Measurements from ENCODE around the gene CFAP54.

Gene CFAP54

DNA sequence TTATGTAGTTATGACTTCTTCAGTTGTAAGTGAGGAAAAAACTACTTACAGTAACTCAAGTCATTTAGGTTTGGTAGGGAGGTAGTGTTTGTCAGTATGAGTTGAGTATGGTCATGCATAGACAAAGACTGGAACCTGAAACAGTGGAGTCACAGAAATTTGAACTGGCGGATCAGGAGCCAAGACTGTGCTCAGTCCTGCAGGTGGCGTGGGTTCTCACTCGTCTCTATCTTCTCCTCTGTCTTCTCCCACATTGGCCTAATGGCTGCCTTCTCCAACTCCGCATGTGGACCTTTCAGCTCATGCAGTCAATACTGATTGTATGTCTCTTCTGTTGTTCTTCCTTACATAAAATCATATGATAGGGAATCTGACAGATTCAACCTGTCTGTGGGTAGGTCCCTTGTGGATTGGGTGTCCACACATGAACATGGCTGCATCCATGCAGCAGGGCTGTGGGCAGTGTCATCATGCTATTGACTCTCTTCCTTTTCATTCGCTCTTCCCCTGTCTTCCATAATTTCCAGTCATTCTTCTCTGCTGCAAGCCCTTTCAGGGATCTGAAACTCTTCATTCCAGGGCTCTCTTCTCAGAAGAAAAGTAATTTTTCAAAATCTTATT lies 338.9 kb downstream of the CFAP54 start:
- DNase-seq (ENCODE audit: low spot score): no peak

DNA sequence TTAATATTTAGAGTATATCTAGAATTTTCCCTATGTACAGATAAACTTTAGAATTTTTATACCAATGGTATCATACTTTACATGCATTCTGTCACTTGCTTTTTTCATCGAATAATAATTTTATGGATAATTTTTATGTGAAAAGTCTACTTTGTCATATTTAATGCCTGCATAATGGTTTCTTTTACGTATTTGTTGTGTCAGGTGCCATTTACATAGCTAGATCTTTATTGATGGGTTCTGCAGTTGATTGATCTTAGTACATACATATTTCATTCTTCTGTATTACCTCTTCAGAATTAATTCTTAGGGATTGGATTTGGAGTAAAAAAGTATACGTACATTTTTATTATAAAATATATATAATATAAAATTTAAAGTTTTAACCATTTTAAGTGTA lies 340.0 kb downstream of the CFAP54 start:
- DNase-seq (ENCODE audit: low spot score): no peak

DNA sequence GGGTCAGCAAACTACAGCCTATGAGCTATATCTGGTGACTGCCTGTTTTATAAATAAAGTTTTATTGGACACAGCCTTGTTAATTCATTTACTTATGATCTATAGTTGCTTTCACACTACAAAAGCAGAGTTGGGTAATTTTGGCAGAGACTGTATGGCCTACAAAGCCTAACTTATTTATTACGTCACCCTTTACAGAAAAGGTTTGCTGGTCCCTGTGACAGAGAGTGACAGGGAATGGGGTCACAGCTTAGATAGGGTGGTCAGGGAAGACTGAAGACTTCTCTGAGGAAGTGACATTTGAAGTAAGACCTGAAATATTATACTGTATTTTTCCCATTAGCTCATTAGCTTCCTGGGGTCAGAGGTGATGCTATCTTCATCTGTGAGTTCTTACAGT lies 342.0 kb downstream of the CFAP54 start:
- no peak for DNase-seq (ENCODE audit: low spot score)

DNA sequence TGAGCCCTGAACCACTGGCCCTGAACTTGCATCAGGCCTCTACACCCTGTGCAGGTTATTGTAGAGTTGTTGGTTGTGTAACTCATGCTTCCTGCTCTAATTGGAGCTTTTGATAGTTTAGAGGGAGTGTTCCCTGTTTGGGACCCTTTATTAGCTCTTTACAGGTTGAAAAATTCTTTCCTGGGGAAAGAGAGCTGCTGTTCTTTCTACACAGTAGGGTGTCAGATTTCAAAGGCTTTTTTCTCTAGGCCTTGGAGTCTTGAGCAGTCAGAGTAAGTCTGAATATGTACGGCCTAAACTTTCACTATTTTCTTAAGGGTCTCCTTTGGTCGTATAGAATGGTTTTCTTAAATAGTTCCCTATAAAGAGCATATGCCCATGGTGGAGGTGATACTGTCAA lies 356.9 kb downstream of the CFAP54 start:
- DNase-seq (ENCODE audit: low spot score): no peak

DNA sequence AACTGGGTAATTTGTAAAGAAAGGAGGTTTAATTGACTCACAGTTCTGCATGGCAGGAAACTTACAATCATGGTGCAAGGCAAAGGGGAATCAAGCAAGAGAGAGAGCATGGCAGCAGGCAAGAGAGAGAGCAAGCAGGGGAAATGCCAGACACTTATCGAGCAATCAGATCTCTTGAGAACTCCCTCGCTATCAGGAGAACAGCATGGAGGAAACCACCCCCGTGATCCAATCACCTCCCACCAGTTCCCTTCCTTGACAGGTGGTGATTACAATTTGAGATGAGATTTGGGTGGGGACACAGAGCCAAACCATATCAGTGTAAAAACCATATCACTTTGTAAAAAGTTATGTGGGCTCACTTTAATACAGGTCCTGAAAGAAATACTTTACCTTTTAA lies 361.3 kb downstream of the CFAP54 start:
- DNase-seq (ENCODE audit: low spot score): no peak

- no peak for DNase-seq (ENCODE audit: low spot score)
Observed at GRCh38 chr12:96858162-96858561, 368.8 kb downstream of the CFAP54 start.

GRCh38 chr12:96861656-96862055 lies 372.3 kb downstream of the CFAP54 start:
- DNase-seq (ENCODE audit: low spot score): no peak

GRCh38 chr12:96862326-96862725 lies 372.9 kb downstream of the CFAP54 start:
- no peak for DNase-seq (ENCODE audit: low spot score)

GRCh38 chr12:96864335-96864734 lies 375.0 kb downstream of the CFAP54 start:
- DNase-seq (ENCODE audit: low spot score): no peak

GRCh38 chr12:96866801-96867590 lies 377.6 kb downstream of the CFAP54 start:
- no peak for DNase-seq (ENCODE audit: low spot score)

DNA sequence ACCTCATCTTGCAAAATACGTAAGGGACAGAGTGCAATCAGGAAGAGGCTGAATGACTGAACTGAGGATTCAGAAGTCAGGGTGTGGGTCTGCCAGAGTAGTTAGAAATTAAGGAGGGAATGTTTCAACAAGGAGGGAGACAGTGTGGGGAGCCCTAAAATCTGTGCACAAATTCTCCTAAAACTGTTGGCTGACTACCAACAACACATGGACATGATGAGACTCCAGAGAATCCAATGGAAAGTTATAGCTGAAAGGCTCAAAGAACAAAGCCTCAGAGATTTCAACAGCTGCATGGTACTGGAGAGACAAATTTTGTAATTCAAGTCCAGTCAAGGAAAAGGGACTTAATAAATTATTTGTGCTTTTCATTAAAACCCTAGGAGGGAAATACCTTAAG lies 381.6 kb downstream of the CFAP54 start:
- no peak for DNase-seq (ENCODE audit: low spot score)

- no peak for DNase-seq (ENCODE audit: low spot score)
Observed at GRCh38 chr12:96872961-96873360, 383.6 kb downstream of the CFAP54 start.

DNA sequence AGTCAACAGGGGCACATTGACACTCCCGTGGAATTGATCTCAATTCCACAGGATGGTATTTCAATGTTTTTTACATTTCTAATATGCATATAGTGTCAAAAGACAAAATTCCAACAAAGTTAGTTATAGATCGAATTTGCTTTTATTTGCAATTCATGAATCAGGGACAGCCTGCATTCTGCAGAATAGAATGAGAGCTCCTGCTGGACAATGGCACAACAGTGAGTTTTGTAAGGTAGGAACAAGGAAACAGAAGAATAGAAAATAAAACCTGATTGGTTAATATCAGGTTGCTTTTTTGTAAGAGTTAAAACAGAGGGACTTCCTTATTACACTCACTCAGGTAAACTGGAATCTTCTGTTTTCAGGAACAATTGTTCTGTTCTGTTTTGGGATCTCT lies 384.8 kb downstream of the CFAP54 start:
- DNase-seq (ENCODE audit: low spot score): no peak

- no peak for DNase-seq (ENCODE audit: low spot score)
Observed at GRCh38 chr12:96876966-96877365, 387.6 kb downstream of the CFAP54 start.

DNA sequence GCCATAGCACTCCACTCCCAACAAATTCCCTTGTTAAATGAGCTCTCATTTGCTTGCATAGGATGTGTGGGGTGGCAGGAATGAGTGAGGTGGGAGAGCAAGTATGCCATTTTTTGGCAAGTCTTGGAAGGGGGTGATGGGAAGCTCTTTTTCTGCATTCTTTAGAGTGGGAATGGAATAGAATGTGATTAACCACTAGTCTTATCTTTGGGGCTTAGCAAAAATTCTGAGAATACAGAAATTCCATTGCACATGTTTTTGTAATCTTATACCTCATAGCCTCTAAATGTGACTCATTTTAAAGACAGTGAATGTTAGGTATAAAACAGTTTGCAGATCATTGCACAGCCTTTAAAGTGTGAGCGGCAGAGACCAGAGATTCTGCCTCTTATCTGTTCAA lies 389.3 kb downstream of the CFAP54 start:
- no peak for DNase-seq (ENCODE audit: low spot score)

DNA sequence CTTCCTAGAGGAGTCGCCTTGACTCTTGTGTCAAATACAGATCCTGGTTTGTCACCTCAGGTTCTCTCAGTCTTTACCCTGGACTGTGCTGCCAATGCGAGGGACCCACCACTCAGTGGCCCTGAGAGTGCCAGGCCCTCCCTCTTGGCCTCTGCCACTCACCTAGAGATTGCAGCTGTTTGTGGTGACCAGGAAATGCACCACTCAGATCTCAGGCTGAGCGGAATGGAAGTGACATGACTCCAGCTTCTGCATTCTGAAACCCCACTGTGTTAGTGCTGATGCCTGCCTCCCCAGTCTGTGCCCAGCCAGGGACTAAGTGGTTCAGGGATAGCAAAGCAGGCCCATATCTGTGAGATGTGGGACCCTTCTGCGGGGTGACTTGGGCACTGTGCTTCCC lies 389.9 kb downstream of the CFAP54 start:
- no peak for DNase-seq (ENCODE audit: low spot score)

DNA sequence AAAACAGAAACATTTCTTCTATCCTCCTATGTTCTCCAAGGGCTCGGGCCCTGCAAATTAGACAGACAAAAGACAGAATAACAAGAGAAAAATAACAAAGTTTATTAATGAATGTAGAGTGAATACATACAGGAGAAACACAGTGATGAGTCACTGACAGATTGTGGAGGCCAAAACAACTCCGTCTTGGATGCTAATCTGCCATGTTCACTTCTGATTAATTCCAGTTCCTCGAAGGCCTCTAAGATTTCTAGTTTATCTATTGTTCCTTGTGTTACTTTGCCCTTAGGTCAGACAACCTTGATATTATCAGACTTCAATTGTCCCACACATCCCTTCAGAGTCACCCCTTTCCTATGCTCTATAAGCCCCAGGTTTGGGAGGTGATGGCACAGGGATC lies 390.8 kb downstream of the CFAP54 start:
- no peak for DNase-seq (ENCODE audit: low spot score)

DNA sequence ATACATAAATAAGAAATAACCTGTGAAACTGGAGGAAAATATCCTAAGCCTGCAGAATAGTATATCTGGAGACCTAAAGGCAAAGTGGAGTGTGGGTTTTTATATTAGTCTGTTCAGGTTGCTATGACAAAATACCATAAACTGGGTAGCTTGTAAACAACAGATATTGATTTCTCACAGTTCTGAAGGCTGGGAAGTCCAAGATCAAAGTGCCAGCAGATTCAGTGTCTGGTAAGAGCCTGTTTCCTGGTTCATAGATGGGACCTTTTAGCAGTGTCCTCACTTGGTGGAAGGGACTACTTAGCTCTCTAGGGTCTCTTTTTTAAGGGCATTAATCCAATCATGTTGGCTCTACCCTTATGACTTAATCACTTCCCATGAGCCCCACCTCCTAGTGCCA lies 392.2 kb downstream of the CFAP54 start:
- no peak for DNase-seq (ENCODE audit: low spot score)

- DNase-seq (ENCODE audit: low spot score): no peak
Observed at GRCh38 chr12:96882862-96883261, 393.5 kb downstream of the CFAP54 start.

DNA sequence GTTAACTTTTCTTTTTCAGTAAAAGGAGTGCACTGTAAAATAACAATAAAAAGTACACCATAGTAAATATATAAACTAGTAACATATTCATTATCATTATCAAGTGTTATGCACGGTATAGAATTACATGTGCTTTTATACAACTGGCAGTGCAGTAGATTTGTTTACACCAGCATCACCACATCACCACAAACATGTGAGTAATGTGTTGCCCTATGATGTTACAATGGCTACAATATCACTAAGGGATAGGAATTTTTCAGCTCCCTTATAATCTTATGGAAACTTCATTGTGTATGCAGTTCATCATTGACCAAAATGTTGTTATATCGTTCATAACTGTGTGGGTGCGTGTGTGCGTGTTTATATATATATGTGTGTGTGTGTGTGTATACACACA lies 394.2 kb downstream of the CFAP54 start:
- no peak for DNase-seq (ENCODE audit: low spot score)

DNA sequence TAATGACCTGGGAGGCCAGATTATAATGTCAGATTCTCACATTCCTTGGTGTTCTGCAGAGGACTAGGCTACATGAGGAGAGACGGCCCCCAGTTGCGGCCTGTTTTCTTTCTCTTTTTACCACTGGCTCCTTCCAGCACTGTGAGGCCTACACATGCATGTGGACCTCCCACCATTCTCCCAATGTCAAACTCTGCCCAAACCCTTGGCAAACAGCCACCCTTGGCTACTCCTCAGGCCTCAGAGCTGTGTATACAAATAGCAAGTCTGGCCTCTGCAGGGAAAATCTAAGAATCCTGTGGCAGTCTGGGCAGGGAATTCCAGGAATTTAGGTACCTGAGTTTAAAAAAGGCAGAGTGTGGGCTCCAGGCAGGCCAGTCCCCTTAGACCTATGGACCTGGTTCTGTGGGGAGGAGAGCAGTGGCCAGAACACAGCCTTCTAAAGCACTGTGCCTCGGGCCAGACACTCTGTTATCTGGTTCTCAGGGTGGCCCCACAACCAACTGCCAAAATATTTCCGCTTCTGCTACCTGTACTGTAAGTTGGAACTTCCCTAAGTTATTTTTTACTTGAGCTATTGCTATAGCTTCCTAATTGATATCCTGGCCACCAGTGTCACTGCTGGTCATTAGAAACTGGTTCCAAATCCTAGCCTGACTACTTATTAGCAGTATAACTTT lies 397.8 kb downstream of the CFAP54 start:
- DNase-seq (ENCODE audit: low spot score): no peak

- DNase-seq (ENCODE audit: low spot score): no peak
Observed at GRCh38 chr12:96889273-96889933, 400.0 kb downstream of the CFAP54 start.

DNA sequence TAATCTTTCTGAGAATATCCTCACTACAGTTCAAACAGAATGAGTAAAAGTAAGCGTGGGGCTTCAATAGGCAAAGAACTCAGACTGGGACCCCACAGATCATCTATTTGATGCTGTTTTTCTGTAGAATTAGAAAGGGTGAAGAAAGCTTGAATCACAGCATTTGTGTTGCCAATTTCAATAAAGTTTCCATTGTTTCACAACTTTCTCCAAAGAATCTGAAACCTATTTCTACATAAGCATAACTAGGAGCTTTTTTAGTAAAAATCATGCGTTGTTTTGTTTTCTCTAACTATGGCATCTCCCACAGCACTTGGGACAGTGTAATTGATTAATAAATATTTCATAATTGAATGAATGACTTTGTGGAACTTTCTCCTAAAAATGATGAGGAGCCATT lies 401.0 kb downstream of the CFAP54 start:
- no peak for DNase-seq (ENCODE audit: low spot score)

Measured in CD4-positive, alpha-beta T cell treated with Interleukin-6 at 100 ng/mL for 8 hours (primary cell).